ENCODE measurements around the gene METRN.

- TF ChIP-seq FOXM1 (IDR thresholded peaks at IDR 0.05; ENCODE audit: borderline replicate concordance) (no peak), FOXK2 (IDR thresholded peaks at IDR 0.05) (no peak), FOXA1 (IDR thresholded peaks at IDR 0.05) (no peak), L3MBTL2 (conservative IDR thresholded peaks at IDR 0.05) (no peak; the same call in 1 of the 2 replicates), ELF4 (IDR thresholded peaks at IDR 0.05) (no peak), SP1 (IDR thresholded peaks at IDR 0.05) (no peak), TARDBP (IDR thresholded peaks at IDR 0.05) (no peak), LEF1 (IDR thresholded peaks at IDR 0.05; ENCODE audit: borderline replicate concordance) (no peak), SUZ12 (IDR thresholded peaks at IDR 0.05) (no peak), HDGF (IDR thresholded peaks at IDR 0.05; ENCODE audit: borderline replicate concordance) (no peak), ARNT (IDR thresholded peaks at IDR 0.05) (no peak), NFRKB (IDR thresholded peaks at IDR 0.05) (no peak)
Measured at GRCh38 chr16:720447-720989, 5.6 kb downstream of the METRN start.

Data from HEK293T (cell line).